ENCODE results near the gene HOXB4. TPM values are rescaled to one million over a fixed set of nuclear protein-coding genes. Genes with fewer than 3 reads are reported as not detected.

HOXB4 gene
- total RNA-seq, 1 donor from 2014 or later: 2.6 TPM

GRCh38 chr17:48559122-48559839, 18.9 kb downstream of the HOXB4 start:
- no peak for DNase-seq

- DNase-seq: no peak
Observed at GRCh38 chr17:48558831-48559121, 19.4 kb downstream of the HOXB4 start.

- DNase-seq: no peak
Observed at GRCh38 chr17:48558057-48558830, 19.9 kb downstream of the HOXB4 start.

- DNase-seq: no peak
Observed at GRCh38 chr17:48556576-48557401, 21.4 kb downstream of the HOXB4 start.

GRCh38 chr17:48556229-48556575, 21.9 kb downstream of the HOXB4 start:
- no peak for DNase-seq

- DNase-seq: peak; percentile 87
Observed at GRCh38 chr17:48555258-48556228, 22.6 kb downstream of the HOXB4 start.

- no peak for DNase-seq
Observed at GRCh38 chr17:48554412-48555257, 23.5 kb downstream of the HOXB4 start.

- no peak for DNase-seq
Observed at GRCh38 chr17:48553826-48554225, 24.3 kb downstream of the HOXB4 start.

GRCh38 chr17:48553190-48553547, 25.0 kb downstream of the HOXB4 start:
- no peak for DNase-seq

- DNase-seq: peak; percentile 28
Observed at GRCh38 chr17:48552466-48553189, 25.5 kb downstream of the HOXB4 start.

- DNase-seq: no peak
Observed at GRCh38 chr17:48551596-48552465, 26.3 kb downstream of the HOXB4 start.

- DNase-seq: no peak
Observed at GRCh38 chr17:48551214-48551555, 27.0 kb downstream of the HOXB4 start.

GRCh38 chr17:48550502-48551213, 27.5 kb downstream of the HOXB4 start:
- DNase-seq: no peak

- DNase-seq: no peak
Observed at GRCh38 chr17:48549914-48550501, 28.1 kb downstream of the HOXB4 start.

- DNase-seq: no peak
Observed at GRCh38 chr17:48549281-48549630, 28.9 kb downstream of the HOXB4 start.

- DNase-seq: no peak
Observed at GRCh38 chr17:48548523-48549280, 29.4 kb downstream of the HOXB4 start.

GRCh38 chr17:48547808-48548522, 30.2 kb downstream of the HOXB4 start:
- no peak for DNase-seq
